H1 (cell line): ENCODE results near the gene MEA1. TPM values are rescaled to one million over a fixed set of nuclear protein-coding genes. Genes with fewer than 3 reads are reported as not detected.

Source experiments
- CBX5 ChIP-seq: fragments of 300-800, 300-1000 bp; sonication (generic); IDR thresholded peaks from 2 replicates; pipeline ENCODE4 v1.7.1; 2016; ENCODE audit warnings: antibody characterized with exemption, low read length, low read depth
- GABPA ChIP-seq: IDR thresholded peaks from 2 replicates; pipeline ENCODE4 v1.6.1; 2011; ENCODE audit warnings: mild to moderate bottlenecking, low read length, moderate library complexity, borderline replicate concordance; ENCODE audit not compliant: insufficient read depth
- POU5F1 ChIP-seq: IDR thresholded peaks from 2 replicates; pipeline ENCODE4 v1.6.1; 2011; ENCODE audit warnings: low read depth, mild to moderate bottlenecking, low read length, moderate library complexity
- SAP30 ChIP-seq: fragments of 300-600 bp; sonication (generic); IDR thresholded peaks from 2 replicates; pipeline ENCODE4 v1.7.1; 2012; ENCODE audit warnings: low read length, moderate library complexity, mild to moderate bottlenecking, inconsistent platforms; ENCODE audit not compliant: insufficient read depth, insufficient replicate concordance
- SP2 ChIP-seq: IDR thresholded peaks from 2 replicates; pipeline ENCODE4 v1.6.1; 2012; ENCODE audit warnings: mild to moderate bottlenecking, low read length, inconsistent platforms
- polyA plus RNA-seq, 7 experiments: library from polyadenylated mRNA; depleted of rRNA in 3 of 7; stranded (reverse) in 5 of 7; unstranded in 2 of 7; fragments of >200 nt in 5 of 7; fragments of 200-250 nt in 2 of 7; gene quantifications; 1 replicate in 5 of 7; 2 replicates in 1 of 7; 4 replicates in 1 of 7; pipeline versions ENCODE4 v1.2.1 to v1.2.3, GENCODE V29; 2011 to 2013; ENCODE audit warnings: missing spikeins in 2 of 7, mixed read lengths in 2 of 7
- total RNA-seq: library from RNA; stranded (reverse); fragmentation: NEBNext Ultra II Directional; extraction: Animal tissue kit (Norgen Biotek cat#: 25700); gene quantifications from 2 replicates; pipeline ENCODE4 v1.2.1, GENCODE V29; 2021
- TF ChIP-seq, protein P1 (sequence below): IDR thresholded peaks from 2 replicates; pipeline ENCODE4 v1.6.1; 2011; ENCODE audit warnings: low read depth, mild to moderate bottlenecking, low read length; ENCODE audit not compliant: insufficient read depth
- TF ChIP-seq, protein P2 (sequence below): IDR thresholded peaks from 2 replicates; pipeline ENCODE4 v1.6.1; 2012; ENCODE audit warnings: low read length, inconsistent platforms

Gene MEA1
- total and polyA plus RNA-seq, 2 of the 8 experiments (the other 6 are each of a cell fraction or from before 2014, with no cell fraction given): 94.2 to 96.4 TPM

DNA sequence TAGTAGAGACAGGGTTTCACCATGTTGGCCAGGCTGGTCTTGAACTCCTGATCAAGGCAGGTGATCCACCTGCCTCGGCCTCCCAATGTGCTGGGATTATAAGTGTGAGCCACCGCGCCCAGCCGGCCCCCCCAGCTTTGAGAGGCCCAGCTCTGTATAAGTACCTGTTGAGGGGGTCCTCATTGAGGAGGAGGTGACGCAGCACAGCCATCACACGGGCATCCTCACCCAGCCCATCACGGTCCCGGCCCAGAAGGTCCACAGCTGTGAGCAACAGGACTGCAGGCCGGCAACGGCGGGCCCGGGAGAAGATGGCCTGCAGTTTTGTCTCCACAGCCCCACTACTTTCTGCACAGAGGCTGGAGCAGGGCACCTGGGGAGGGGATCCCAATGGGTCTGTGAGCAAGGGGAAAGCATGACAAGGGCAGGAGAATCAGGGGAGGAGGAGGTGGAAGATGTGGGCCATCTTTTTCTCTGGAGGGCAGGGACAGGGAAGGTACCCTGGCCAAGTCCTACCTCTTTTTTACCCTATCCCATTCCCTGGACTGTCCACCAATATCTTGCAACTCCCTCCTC, 45.5 kb downstream of the MEA1 start (continued):
- no peak for TF ChIP-seq SAP30
- TF ChIP-seq SP2: no peak
- TF ChIP-seq, protein P1, sequence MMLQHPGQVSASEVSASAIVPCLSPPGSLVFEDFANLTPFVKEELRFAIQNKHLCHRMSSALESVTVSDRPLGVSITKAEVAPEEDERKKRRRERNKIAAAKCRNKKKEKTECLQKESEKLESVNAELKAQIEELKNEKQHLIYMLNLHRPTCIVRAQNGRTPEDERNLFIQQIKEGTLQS: no peak
- TF ChIP-seq CBX5: no peak
- TF ChIP-seq GABPA: no peak
- TF ChIP-seq, protein P2, sequence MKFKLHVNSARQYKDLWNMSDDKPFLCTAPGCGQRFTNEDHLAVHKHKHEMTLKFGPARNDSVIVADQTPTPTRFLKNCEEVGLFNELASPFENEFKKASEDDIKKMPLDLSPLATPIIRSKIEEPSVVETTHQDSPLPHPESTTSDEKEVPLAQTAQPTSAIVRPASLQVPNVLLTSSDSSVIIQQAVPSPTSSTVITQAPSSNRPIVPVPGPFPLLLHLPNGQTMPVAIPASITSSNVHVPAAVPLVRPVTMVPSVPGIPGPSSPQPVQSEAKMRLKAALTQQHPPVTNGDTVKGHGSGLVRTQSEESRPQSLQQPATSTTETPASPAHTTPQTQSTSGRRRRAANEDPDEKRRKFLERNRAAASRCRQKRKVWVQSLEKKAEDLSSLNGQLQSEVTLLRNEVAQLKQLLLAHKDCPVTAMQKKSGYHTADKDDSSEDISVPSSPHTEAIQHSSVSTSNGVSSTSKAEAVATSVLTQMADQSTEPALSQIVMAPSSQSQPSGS: no peak
- no peak for TF ChIP-seq POU5F1
